ENCODE data around the gene RANBP10.
"Not testable (repeated sequence)": the region's sequence is repeated elsewhere in the genome, so short reads cannot be mapped to it uniquely, and the experiment has no call there.

The RANBP10 gene

GRCh38 chr16:67774457-67774853 lies 31.9 kb downstream of the RANBP10 start:
- DNase-seq: no peak

- DNase-seq: no peak
Measured at GRCh38 chr16:67773569-67774456, 32.5 kb downstream of the RANBP10 start.

- no peak for DNase-seq
Measured at GRCh38 chr16:67773099-67773498, 33.3 kb downstream of the RANBP10 start.

- no peak for DNase-seq
Measured at GRCh38 chr16:67770346-67770991, 35.9 kb downstream of the RANBP10 start.

- DNase-seq: no peak
Measured at GRCh38 chr16:67767953-67768352, 38.4 kb downstream of the RANBP10 start.

- DNase-seq: no peak
Measured at GRCh38 chr16:67766291-67766690, 40.1 kb downstream of the RANBP10 start.

- no peak for DNase-seq
Measured at GRCh38 chr16:67764158-67764667, 42.1 kb downstream of the RANBP10 start.

GRCh38 chr16:67763066-67763465 lies 43.3 kb downstream of the RANBP10 start:
- no peak for DNase-seq

GRCh38 chr16:67762385-67762784 lies 44.0 kb downstream of the RANBP10 start:
- DNase-seq: no peak

- no peak for DNase-seq
Measured at GRCh38 chr16:67761924-67762323, 44.4 kb downstream of the RANBP10 start.

GRCh38 chr16:67760956-67761230 lies 45.5 kb downstream of the RANBP10 start:
- no peak for DNase-seq

GRCh38 chr16:67760206-67760955 lies 46.0 kb downstream of the RANBP10 start:
- no peak for DNase-seq

GRCh38 chr16:67758966-67759365 lies 47.4 kb downstream of the RANBP10 start:
- no peak for DNase-seq

GRCh38 chr16:67758006-67758405 lies 48.4 kb downstream of the RANBP10 start:
- DNase-seq: no peak

- no peak for DNase-seq
Measured at GRCh38 chr16:67752641-67753040, 53.7 kb downstream of the RANBP10 start.

- DNase-seq: not testable (repeated sequence)
Measured at GRCh38 chr16:67751331-67751730, 55.0 kb downstream of the RANBP10 start.

- no peak for DNase-seq
Measured at GRCh38 chr16:67750466-67750865, 55.9 kb downstream of the RANBP10 start.

- DNase-seq: no peak
Measured at GRCh38 chr16:67749436-67750078, 56.8 kb downstream of the RANBP10 start.

GRCh38 chr16:67748834-67749233 lies 57.5 kb downstream of the RANBP10 start:
- DNase-seq: no peak

- no peak for DNase-seq
Measured at GRCh38 chr16:67746846-67747245, 59.5 kb downstream of the RANBP10 start.

GRCh38 chr16:67741118-67741517 lies 65.2 kb downstream of the RANBP10 start:
- no peak for DNase-seq

- no peak for DNase-seq
Measured at GRCh38 chr16:67740391-67740790, 66.0 kb downstream of the RANBP10 start.

GRCh38 chr16:67736858-67737257 lies 69.5 kb downstream of the RANBP10 start:
- no peak for DNase-seq
